Stomach (tissue), 9 donors: ENCODE results near the gene RBM10. TPM values are rescaled to one million over a fixed set of nuclear protein-coding genes. Genes with fewer than 3 reads are reported as not detected.
A peak's percentile ranks its signal among the peaks of the same experiment; 100 is the strongest.

Experiments
- DNase-seq, 2 donors: peaks; one replicate each; pipeline versions ENCODE4 v3.0.0 to v3.0.0-alpha.2; 2013 to 2019
- H3K27ac ChIP-seq, 5 donors: fragments of 200-600 bp in 4 of 5; sonication (generic) in 4 of 5; one replicate each; pipeline ENCODE4 v1.5.1; 2013 to 2019; ENCODE audit warnings: mild to moderate bottlenecking in 1 of 5, moderate library complexity in 1 of 5
- H3K27me3 ChIP-seq, 3 donors: fragments of 200-600 bp; sonication (generic); one replicate each; pipeline ENCODE4 v1.5.1; 2017 to 2019; ENCODE audit warnings: mixed run types in 1 of 3
- H3K36me3 ChIP-seq, 4 donors: fragments of 200-600 bp; sonication (generic); 1 replicate in 3 of 4; 2 replicates in 1 of 4; pipeline ENCODE4 v1.5.1; 2016 to 2019
- H3K4me1 ChIP-seq, 4 donors: fragments of 200-600 bp; sonication (generic); one replicate each; pipeline ENCODE4 v1.5.1; 2016 to 2019
- H3K4me3 ChIP-seq, 4 donors: fragments of 200-600 bp; sonication (generic) in 3 of 4; one replicate each; pipeline ENCODE4 v1.5.1; 2016 to 2019; ENCODE audit warnings: mild to moderate bottlenecking in 1 of 4
- H3K9me3 ChIP-seq, 4 donors: fragments of 200-600 bp; sonication (generic); one replicate each; pipeline ENCODE4 v1.5.1; 2016 to 2019
- CTCF ChIP-seq, 7 experiments: fragments of 450-650 bp in 4 of 7; fragments of 200-600 bp in 3 of 7; sonication (generic) in 3 of 7; IDR thresholded peaks; one replicate each; pipeline ENCODE4 v1.5.1; 2016 to 2019; ENCODE audit warnings: antibody characterized with exemption in 7 of 7, control low read depth in 2 of 7, mild to moderate bottlenecking in 1 of 7
- EP300 ChIP-seq: sonication (generic); formaldehyde crosslinking; IDR thresholded peaks from one replicate; pipeline ENCODE4 v1.6.1; 2017; ENCODE audit warnings: antibody characterized with exemption
- POLR2A ChIP-seq, 4 donors: fragments of 450-650 bp; IDR thresholded peaks; one replicate each; pipeline ENCODE4 v1.6.1; 2016; ENCODE audit warnings: antibody characterized with exemption in 4 of 4, control low read depth in 2 of 4, mild to moderate bottlenecking in 1 of 4, moderate library complexity in 1 of 4
- POLR2AphosphoS5 ChIP-seq, 3 donors: sonication (generic); formaldehyde crosslinking; IDR thresholded peaks; one replicate each; pipeline ENCODE4 v1.6.1; 2016; ENCODE audit warnings: antibody characterized with exemption in 3 of 3
- WGBS, 5 donors: extraction: QIAGEN DNeasy Blood & Tissue Kit in 3 of 5; methylation state at CpG; one replicate each; pipeline versions ENCODE4 v1.1.5 to v1.1.7; 2013 to 2018; 5-methylcytosine and 5-hydroxymethylcytosine counted together
- intact Hi-C: fragments of 100-400 bp; cut with DNase I; formaldehyde crosslinking; loops from one replicate; pipeline ENCODE4 v1.15.1; 2023; ENCODE audit warnings: low total_unique reads
- polyA plus RNA-seq, 3 donors: library from polyadenylated mRNA; stranded (reverse); fragments of 200-250 nt; gene quantifications; one replicate each; pipeline ENCODE4 v1.2.3, GENCODE V29; 2013
- total RNA-seq, 5 donors: library from RNA; depleted of rRNA; stranded (reverse); fragments of >200 nt; gene quantifications; one replicate each; pipeline versions ENCODE4 v1.1.0 to v1.2.3, GENCODE V29; 2014 to 2016
- donor health status: healthy with polysubstance abuse.
- donor health status: Bipolar disorder and iron deficiency.
- donor health status: healthy.

RBM10 gene
- total and polyA plus RNA-seq, 8 donors: 1.8 to 51.3 (median 24.9) TPM

- intact Hi-C loops: no loop called here
- peak overlapping the region in 3 of 4 donors; percentile 23 to 84 (median 81) for H3K4me3 ChIP-seq
- H3K27ac ChIP-seq: peak overlapping the region; percentile 63 to 97 (median 95)
- DNase-seq: peak in 1 of 2 donors; percentile 73
- H3K9me3 ChIP-seq: no peaks in the 10 kb centered on the region
- H3K4me1 ChIP-seq: peaks cover 0 to 41% (median 38%) of the 10 kb centered on the region in 4 donors
- H3K27me3 ChIP-seq: no peaks in the 10 kb centered on the region
- 2 to 13% (median 4%) methylated on average over 17 to 22 of the region's 22 CpGs for WGBS, 5 donors
- H3K36me3 ChIP-seq: peaks cover 19 to 45% (median 44%) of the 10 kb centered on the region in 4 donors
- TF ChIP-seq POLR2AphosphoS5 (IDR thresholded peaks at IDR 0.05) (peak in 1 of 3 donors; percentile 19), CTCF (IDR thresholded peaks at IDR 0.05) (no peak), EP300 (no peak)
Measured at GRCh38 chrX:47217121-47217851, 72.3 kb downstream of the RBM10 start.

GRCh38 chrX:47217852-47218279, 72.8 kb downstream of the RBM10 start:
- H3K36me3 ChIP-seq: peaks cover 13 to 39% (median 38%) of the 10 kb centered on the region in 4 donors
- H3K4me1 ChIP-seq: peaks cover 0 to 41% (median 38%) of the 10 kb centered on the region in 4 donors
- H3K4me3 ChIP-seq: peak overlapping the region; percentile 81 to 85 (median 84)
- intact Hi-C loops: no loop called here
- H3K9me3 ChIP-seq: no peaks in the 10 kb centered on the region
- peak overlapping the region; percentile 93 to 97 (median 96) for H3K27ac ChIP-seq
- 0 to 2% (median 0%) methylated on average over 10 to 31 of the region's 31 CpGs for WGBS, 5 donors
- TF ChIP-seq POLR2A (IDR thresholded peaks at IDR 0.05) (no peak), EP300 (no peak), POLR2AphosphoS5 (IDR thresholded peaks at IDR 0.05) (peak in 1 of 3 donors; percentile 37), CTCF (IDR thresholded peaks at IDR 0.05) (no peak)
- no peaks in the 10 kb centered on the region for H3K27me3 ChIP-seq
- peak; percentile 98 to 99 for DNase-seq

- Histone ChIP-seq H3K27me3 (no peaks in the 10 kb centered on the region), H3K4me1 (peaks cover 0 to 41% (median 38%) of the 10 kb centered on the region in 4 donors), H3K9me3 (no peaks in the 10 kb centered on the region), H3K4me3 (peak within 1 kb of the TSS; percentile 81 to 85 (median 84)), H3K36me3 (peaks cover 11 to 39% (median 38%) of the 10 kb centered on the region in 4 donors), H3K27ac (peak within 1 kb of the TSS; percentile 93 to 97 (median 96))
- peak; percentile 54 to 94 (median 86) for TF ChIP-seq POLR2AphosphoS5 (IDR thresholded peaks at IDR 0.05)
- TF ChIP-seq POLR2A (IDR thresholded peaks at IDR 0.05): peak in 1 of 4 donors; percentile 27
- TF ChIP-seq EP300: no peak
- DNase-seq: peak; percentile 79 to 96
- intact Hi-C loops: no loop called here
- 0 to 2% (median 0%) methylated on average over 10 to 58 of the region's 61 CpGs for WGBS, 5 donors
Measured at GRCh38 chrX:47218280-47218919, 73.4 kb downstream of the RBM10 start, which contains the start of gene CDK16. CDK16 (plus strand) TSS chrX:47218681; CDS start chrX:47223558, 4,877 bp downstream.

- no peaks in the 10 kb centered on the region for H3K9me3 ChIP-seq
- H3K36me3 ChIP-seq: peaks cover 16 to 39% (median 38%) of the 10 kb centered on the region in 4 donors
- peak in 1 of 2 donors; percentile 82 for DNase-seq
- peak overlapping the region; percentile 81 to 85 (median 84) for H3K4me3 ChIP-seq
- no peaks in the 10 kb centered on the region for H3K27me3 ChIP-seq
- peaks cover 0 to 41% (median 38%) of the 10 kb centered on the region in 4 donors for H3K4me1 ChIP-seq
- 1 to 15% (median 2%) methylated on average over 19 to 52 of the region's 60 CpGs for WGBS, 5 donors
- intact Hi-C loops: no loop called here
- no peak for TF ChIP-seq POLR2AphosphoS5 (IDR thresholded peaks at IDR 0.05)
- no peak for TF ChIP-seq EP300
- no peak for TF ChIP-seq CTCF (IDR thresholded peaks at IDR 0.05)
- no peak for TF ChIP-seq POLR2A (IDR thresholded peaks at IDR 0.05)
- H3K27ac ChIP-seq: peak overlapping the region; percentile 93 to 97 (median 96)
Measured at GRCh38 chrX:47218920-47219815, 74.1 kb downstream of the RBM10 start.
